ENCODE results near the gene OVCA2.
"Not testable (repeated sequence)": the region's sequence is repeated elsewhere in the genome, so short reads cannot be mapped to it uniquely, and the experiment has no call there.

The OVCA2 gene

GRCh38 chr17:2008332-2009126, 33.3 kb upstream of the OVCA2 start:
- H3K4me3 Mint-ChIP-seq: no peak overlapping the region
- no peaks in the 10 kb centered on the region for H3K36me3 Mint-ChIP-seq (ENCODE audit: low read depth)
- no peak overlapping the region for H3K27ac Mint-ChIP-seq
- H3K9me3 Mint-ChIP-seq: no peaks in the 10 kb centered on the region
- peaks cover 3% of the 10 kb centered on the region for H3K4me1 Mint-ChIP-seq (ENCODE audit: low read depth)
- peaks cover 14% of the 10 kb centered on the region for H3K27me3 Mint-ChIP-seq (ENCODE audit: low read depth)

DNA sequence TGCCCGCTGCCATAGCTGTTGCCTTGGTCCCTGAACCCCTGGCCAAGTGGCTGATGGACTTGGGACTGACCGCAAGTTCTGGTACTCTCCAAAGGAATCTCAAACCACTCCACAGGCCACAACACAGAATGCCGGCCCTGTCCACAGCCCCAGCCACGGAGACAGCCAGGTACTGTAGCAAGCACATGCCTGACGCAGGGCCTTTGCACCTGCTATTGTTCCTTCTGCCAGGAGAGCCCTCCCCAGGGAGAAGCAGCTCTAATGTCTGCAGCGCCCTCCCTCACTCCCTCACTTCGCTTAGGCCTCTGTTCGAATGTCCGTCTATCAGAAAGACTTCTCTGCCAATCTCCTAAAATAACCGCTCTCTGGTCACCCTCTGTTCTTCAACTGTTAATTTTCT, 32.1 kb upstream of the OVCA2 start:
- peaks cover 3% of the 10 kb centered on the region for H3K4me1 Mint-ChIP-seq (ENCODE audit: low read depth)
- H3K27me3 Mint-ChIP-seq (ENCODE audit: low read depth): peaks cover 17% of the 10 kb centered on the region
- no peak overlapping the region for H3K27ac Mint-ChIP-seq
- H3K9me3 Mint-ChIP-seq: no peaks in the 10 kb centered on the region
- no peak overlapping the region for H3K4me3 Mint-ChIP-seq
- H3K36me3 Mint-ChIP-seq (ENCODE audit: low read depth): no peaks in the 10 kb centered on the region

DNA sequence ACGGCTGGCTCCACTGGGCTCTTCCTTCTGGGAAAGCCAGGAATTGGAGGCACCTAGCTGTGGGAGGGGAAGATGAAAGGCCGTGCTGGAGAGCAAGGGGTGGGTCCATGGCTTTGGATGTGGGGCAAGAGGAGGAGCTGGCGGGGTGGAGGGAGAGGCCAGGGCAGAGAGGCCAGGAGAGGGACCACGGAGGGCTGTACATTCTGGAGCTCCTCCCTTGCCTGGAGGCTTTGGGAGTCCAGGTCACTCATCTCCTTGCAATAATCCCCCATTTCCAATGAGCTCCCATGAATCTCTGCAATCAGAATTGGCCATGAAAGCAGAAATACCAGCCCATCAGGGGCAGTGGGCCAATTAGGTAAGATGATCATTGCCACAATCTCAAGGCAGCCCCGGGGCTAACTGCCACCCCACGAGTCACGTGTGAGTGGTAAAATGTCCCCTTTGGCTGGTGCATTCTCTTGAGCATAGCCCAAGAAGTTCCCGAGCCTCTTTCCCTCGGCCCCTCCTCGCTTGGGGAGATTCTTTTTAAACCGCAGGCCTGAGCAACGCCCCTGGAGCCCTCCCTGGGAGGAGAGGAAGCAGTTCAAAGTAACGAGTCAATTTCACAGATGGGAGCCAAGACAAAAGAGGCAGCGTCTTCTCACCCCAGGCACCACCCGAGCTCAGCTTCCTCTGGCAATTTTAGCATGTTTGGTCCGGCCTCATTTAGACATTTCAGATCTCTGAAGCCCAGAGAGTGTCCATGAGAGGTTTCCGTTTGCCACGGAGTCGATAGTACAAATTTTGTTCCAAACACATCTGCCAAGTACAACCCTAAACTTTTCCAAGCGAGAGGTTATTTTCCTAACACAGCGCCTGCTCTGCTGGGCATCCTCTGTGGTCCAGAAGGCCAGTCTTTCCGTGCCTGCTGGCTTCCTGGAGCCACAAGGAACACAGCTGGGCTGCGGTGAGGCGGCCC, 30.1 kb upstream of the OVCA2 start:
- Mint-ChIP-seq H3K4me1 (ENCODE audit: low read depth) (peaks cover 3% of the 10 kb centered on the region), H3K9me3 (no peaks in the 10 kb centered on the region), H3K27ac (no peak overlapping the region), H3K4me3 (no peak overlapping the region), H3K36me3 (ENCODE audit: low read depth) (no peaks in the 10 kb centered on the region), H3K27me3 (ENCODE audit: low read depth) (peaks cover 17% of the 10 kb centered on the region)

GRCh38 chr17:2012499-2012898, 29.3 kb upstream of the OVCA2 start:
- no peaks in the 10 kb centered on the region for H3K9me3 Mint-ChIP-seq
- peaks cover 3% of the 10 kb centered on the region for H3K4me1 Mint-ChIP-seq (ENCODE audit: low read depth)
- no peak overlapping the region for H3K4me3 Mint-ChIP-seq
- no peak overlapping the region for H3K27ac Mint-ChIP-seq
- peaks cover 17% of the 10 kb centered on the region for H3K27me3 Mint-ChIP-seq (ENCODE audit: low read depth)
- H3K36me3 Mint-ChIP-seq (ENCODE audit: low read depth): no peaks in the 10 kb centered on the region

DNA sequence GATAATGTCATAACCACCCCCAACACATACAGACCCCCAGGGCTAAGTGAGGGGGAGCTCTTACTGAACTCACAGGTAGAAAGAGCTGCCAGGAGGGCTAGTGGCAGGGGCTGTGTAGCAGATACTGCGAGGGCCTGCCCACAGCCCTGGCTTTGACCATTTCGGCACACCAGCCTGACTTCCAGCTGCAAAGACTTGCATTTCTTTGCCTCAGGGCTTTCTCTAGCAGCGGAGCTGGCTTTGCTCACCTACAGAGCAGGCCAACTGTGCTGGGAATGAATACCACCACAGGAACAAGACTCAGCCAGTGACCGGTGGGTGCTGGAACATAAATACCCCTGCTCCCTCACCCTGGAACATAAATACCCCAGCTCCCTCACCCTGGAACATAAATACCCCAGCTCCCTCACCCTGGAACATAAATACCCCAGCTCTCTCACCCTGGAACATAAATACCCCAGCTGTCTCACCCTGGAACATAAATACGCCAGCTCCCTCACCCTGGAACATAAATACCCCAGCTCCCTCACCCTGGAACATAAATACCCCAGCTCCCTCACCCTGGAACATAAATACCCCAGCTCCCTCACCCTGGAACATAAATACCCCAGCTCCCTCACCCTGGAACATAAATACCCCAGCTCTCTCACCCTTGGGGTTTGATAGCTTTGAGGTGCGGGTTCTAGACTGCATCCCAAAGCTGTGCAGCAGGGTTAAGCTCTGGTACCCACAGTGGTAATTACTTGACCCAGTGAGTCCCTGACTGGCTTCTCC, 28.4 kb upstream of the OVCA2 start:
- H3K9me3 Mint-ChIP-seq; H3K27ac Mint-ChIP-seq; H3K4me3 Mint-ChIP-seq; H3K4me1 Mint-ChIP-seq (ENCODE audit: low read depth); H3K36me3 Mint-ChIP-seq (ENCODE audit: low read depth): not testable (repeated sequence)
- H3K27me3 Mint-ChIP-seq (ENCODE audit: low read depth): peaks cover 26% of the 10 kb centered on the region

- H3K27me3 Mint-ChIP-seq (ENCODE audit: low read depth): peaks cover 29% of the 10 kb centered on the region
- no peak overlapping the region for H3K27ac Mint-ChIP-seq
- H3K4me3 Mint-ChIP-seq: no peak overlapping the region
- peaks cover 3% of the 10 kb centered on the region for H3K4me1 Mint-ChIP-seq (ENCODE audit: low read depth)
- no peaks in the 10 kb centered on the region for H3K9me3 Mint-ChIP-seq
- no peaks in the 10 kb centered on the region for H3K36me3 Mint-ChIP-seq (ENCODE audit: low read depth)
These were observed 27.9 kb upstream of the OVCA2 start for GRCh38 chr17:2013994-2014317.

DNA sequence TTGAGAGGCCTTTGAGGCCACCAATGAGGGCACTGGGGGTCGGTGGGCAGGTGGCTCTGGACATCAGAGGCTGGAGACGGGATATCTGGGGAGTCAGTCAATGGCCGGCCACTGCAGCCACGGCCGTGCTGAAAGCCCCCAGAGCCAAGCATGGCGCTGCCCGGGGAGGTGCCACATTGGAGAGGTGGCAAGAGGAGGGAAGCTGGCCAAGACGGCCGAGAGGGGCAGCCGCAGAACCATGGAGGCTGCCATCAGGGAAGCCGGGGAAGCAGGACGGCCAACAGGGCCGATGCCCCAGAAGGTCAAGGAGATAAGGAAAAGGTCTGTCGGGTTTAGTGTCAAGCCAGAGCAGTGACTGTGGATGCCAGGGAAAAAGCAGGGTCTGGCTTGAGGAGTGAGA, 26.5 kb upstream of the OVCA2 start:
- H3K4me1 Mint-ChIP-seq (ENCODE audit: low read depth): peaks cover 3% of the 10 kb centered on the region
- no peak overlapping the region for H3K27ac Mint-ChIP-seq
- no peak overlapping the region for H3K4me3 Mint-ChIP-seq
- H3K27me3 Mint-ChIP-seq (ENCODE audit: low read depth): peaks cover 42% of the 10 kb centered on the region
- H3K9me3 Mint-ChIP-seq: no peaks in the 10 kb centered on the region
- no peaks in the 10 kb centered on the region for H3K36me3 Mint-ChIP-seq (ENCODE audit: low read depth)

DNA sequence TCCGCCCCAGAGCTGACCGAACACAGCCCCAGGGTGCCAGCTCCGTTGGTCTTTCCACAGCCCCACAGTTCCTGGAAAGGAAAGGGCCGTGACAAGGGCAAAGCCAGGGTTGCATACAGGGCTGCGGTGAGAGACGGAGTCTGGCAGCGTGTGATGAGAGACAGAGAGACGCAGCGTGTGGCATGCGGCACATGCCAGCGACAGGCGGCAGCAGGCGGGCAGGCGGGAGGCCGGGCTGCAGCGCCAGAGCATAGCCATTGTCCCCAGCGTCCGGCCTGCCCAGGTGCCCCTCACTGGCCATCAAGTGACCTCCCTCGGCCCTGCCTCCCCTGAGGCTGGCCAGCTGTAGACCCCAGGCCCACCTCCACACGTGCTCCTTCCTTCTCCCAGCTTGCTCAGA, 25.3 kb upstream of the OVCA2 start:
- H3K36me3 Mint-ChIP-seq (ENCODE audit: low read depth): no peaks in the 10 kb centered on the region
- H3K4me3 Mint-ChIP-seq: no peak overlapping the region
- H3K4me1 Mint-ChIP-seq (ENCODE audit: low read depth): peaks cover 3% of the 10 kb centered on the region
- no peak overlapping the region for H3K27ac Mint-ChIP-seq
- H3K9me3 Mint-ChIP-seq: no peaks in the 10 kb centered on the region
- peaks cover 49% of the 10 kb centered on the region for H3K27me3 Mint-ChIP-seq (ENCODE audit: low read depth)

- Mint-ChIP-seq H3K27me3 (ENCODE audit: low read depth) (peaks cover 44% of the 10 kb centered on the region), H3K9me3 (no peaks in the 10 kb centered on the region), H3K27ac (no peak overlapping the region), H3K4me1 (ENCODE audit: low read depth) (peaks cover 2% of the 10 kb centered on the region), H3K36me3 (ENCODE audit: low read depth) (no peaks in the 10 kb centered on the region), H3K4me3 (no peak overlapping the region)
These were observed 24.4 kb upstream of the OVCA2 start for GRCh38 chr17:2017274-2017941.

- Mint-ChIP-seq H3K4me3 (no peak overlapping the region), H3K27me3 (ENCODE audit: low read depth) (peaks cover 51% of the 10 kb centered on the region), H3K27ac (no peak overlapping the region), H3K9me3 (no peaks in the 10 kb centered on the region), H3K4me1 (ENCODE audit: low read depth) (no peaks in the 10 kb centered on the region), H3K36me3 (ENCODE audit: low read depth) (no peaks in the 10 kb centered on the region)
These were observed 22.9 kb upstream of the OVCA2 start for GRCh38 chr17:2018716-2019510.

- H3K27me3 Mint-ChIP-seq (ENCODE audit: low read depth): peaks cover 48% of the 10 kb centered on the region
- no peaks in the 10 kb centered on the region for H3K4me1 Mint-ChIP-seq (ENCODE audit: low read depth)
- no peak overlapping the region for H3K27ac Mint-ChIP-seq
- H3K4me3 Mint-ChIP-seq: no peak overlapping the region
- H3K9me3 Mint-ChIP-seq: no peaks in the 10 kb centered on the region
- no peaks in the 10 kb centered on the region for H3K36me3 Mint-ChIP-seq (ENCODE audit: low read depth)
These were observed 22.1 kb upstream of the OVCA2 start for GRCh38 chr17:2019723-2020122.

DNA sequence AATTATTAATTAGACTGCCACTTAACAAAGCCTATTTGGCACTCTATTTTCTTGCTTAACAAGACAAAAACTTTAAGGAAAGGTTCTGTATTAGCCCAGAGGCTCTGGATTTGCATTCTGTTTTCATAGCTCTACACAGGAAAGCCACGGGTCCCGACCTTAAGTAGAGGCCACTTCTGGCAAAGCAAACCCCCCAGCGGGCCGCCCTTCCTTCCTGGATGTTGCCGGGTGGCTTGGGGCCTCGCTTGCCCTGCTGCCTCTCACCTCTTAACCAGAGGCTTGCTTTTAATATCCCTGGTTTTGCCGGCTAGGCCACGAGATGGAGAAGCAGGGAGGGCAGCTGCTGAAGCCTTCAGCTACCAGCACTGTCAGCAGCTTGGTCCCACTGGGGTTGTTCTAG, 21.1 kb upstream of the OVCA2 start:
- H3K4me3 Mint-ChIP-seq: no peak overlapping the region
- no peaks in the 10 kb centered on the region for H3K9me3 Mint-ChIP-seq
- H3K27me3 Mint-ChIP-seq (ENCODE audit: low read depth): peaks cover 54% of the 10 kb centered on the region
- peaks cover 1% of the 10 kb centered on the region for H3K4me1 Mint-ChIP-seq (ENCODE audit: low read depth)
- H3K27ac Mint-ChIP-seq: no peak overlapping the region
- H3K36me3 Mint-ChIP-seq (ENCODE audit: low read depth): no peaks in the 10 kb centered on the region

GRCh38 chr17:2022647-2023240, 19.1 kb upstream of the OVCA2 start:
- H3K27ac Mint-ChIP-seq: no peak overlapping the region
- peaks cover 7% of the 10 kb centered on the region for H3K4me1 Mint-ChIP-seq (ENCODE audit: low read depth)
- peaks cover 69% of the 10 kb centered on the region for H3K27me3 Mint-ChIP-seq (ENCODE audit: low read depth)
- H3K36me3 Mint-ChIP-seq (ENCODE audit: low read depth): no peaks in the 10 kb centered on the region
- H3K9me3 Mint-ChIP-seq: no peaks in the 10 kb centered on the region
- H3K4me3 Mint-ChIP-seq: no peak overlapping the region
